SW 1271 (cell line): ENCODE data around the gene SLC25A38.
"Not testable (repeated sequence)": the region's sequence is repeated elsewhere in the genome, so short reads cannot be mapped to it uniquely, and the experiment has no call there.

Source experiments
- DNase-seq, 2 experiments: peaks; one replicate each; lab custom pipeline; 2025; lab: John Stamatoyannopoulos, UW

SLC25A38 gene, protein sequence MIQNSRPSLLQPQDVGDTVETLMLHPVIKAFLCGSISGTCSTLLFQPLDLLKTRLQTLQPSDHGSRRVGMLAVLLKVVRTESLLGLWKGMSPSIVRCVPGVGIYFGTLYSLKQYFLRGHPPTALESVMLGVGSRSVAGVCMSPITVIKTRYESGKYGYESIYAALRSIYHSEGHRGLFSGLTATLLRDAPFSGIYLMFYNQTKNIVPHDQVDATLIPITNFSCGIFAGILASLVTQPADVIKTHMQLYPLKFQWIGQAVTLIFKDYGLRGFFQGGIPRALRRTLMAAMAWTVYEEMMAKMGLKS

GRCh38 chr3:39383045-39383880 is at the start of gene SLC25A38:
Gene SLC25A38, plus strand, starts transcription at chr3:39383370. Its CDS starts 355 bp downstream, at chr3:39383725.
- no peak for DNase-seq

- DNase-seq: no peak
Measured at GRCh38 chr3:39333607-39334006, 49.6 kb upstream of the SLC25A38 start.

DNA sequence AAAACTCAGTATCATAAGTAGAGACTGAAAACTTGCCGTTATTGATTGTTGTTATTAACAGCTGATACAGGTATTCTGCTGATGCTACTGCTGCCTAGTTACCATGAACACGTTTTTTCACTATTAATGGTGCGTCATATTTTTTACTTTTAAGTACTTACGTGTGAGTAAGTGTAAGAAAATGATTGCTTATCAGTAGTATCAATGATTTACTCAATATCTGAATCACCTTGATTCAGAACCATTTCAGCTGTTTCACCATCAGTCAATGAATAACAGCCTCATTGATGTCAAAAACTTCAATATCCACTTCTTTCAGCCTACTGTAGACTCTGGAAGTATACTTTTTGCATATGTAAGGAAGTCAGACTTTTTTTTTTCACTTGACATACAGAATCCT is 49.0 kb upstream of the SLC25A38 start:
- no peak for DNase-seq

DNA sequence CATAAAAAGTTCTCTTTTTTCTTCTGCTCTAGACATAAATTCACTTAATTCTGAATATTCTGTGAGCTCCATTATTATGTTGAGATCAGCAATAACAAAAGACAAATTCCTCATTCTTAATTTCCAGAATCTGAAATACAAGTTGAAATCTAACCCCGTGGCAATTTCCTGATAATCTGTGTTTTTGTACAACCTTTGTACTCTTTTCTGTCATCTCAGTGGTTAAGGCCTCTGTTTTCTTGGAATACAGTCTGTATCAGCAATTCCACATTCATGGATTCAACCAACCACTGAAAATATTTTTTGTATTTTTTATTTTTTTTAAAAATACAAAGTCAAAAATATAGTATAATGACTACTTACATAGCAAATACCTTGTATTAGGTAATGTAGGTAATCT is 45.0 kb upstream of the SLC25A38 start:
- no peak for DNase-seq

- no peak for DNase-seq
Measured at GRCh38 chr3:39339086-39339485, 44.1 kb upstream of the SLC25A38 start.

DNA sequence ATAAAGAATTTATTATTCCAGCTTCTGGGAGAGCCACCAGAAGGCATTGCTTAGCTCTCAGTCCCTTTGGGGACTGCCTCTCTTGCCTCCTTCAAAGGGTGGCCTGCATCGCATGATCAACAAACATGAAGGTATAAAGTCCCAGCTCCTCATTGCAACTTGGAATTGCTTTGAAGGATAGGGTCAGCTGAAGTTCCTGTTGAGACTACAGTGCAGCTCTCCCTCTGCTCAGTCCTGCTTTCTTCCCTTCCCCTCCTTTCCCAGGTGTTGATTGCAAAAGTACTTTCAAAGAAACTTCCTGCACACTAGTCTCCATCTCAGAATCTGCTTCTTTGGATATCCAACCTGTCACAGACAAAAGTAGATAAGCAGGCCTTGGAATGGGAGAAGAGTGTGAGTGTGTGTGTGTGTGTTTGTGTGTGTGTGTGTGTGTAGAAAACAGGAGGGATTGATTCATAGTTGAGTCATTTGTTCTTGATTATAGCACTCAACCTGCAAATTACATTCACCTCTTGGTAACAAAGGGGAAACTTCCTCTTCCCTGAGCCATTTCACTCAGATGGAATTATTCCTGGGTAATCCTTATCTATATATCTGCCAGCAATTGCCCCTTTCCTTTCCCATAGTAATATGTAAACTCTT is 40.0 kb upstream of the SLC25A38 start:
- DNase-seq: no peak

- no peak for DNase-seq
Measured at GRCh38 chr3:39343760-39344159, 39.4 kb upstream of the SLC25A38 start.

GRCh38 chr3:39344746-39345344 is 38.3 kb upstream of the SLC25A38 start:
- DNase-seq: no peak

DNA sequence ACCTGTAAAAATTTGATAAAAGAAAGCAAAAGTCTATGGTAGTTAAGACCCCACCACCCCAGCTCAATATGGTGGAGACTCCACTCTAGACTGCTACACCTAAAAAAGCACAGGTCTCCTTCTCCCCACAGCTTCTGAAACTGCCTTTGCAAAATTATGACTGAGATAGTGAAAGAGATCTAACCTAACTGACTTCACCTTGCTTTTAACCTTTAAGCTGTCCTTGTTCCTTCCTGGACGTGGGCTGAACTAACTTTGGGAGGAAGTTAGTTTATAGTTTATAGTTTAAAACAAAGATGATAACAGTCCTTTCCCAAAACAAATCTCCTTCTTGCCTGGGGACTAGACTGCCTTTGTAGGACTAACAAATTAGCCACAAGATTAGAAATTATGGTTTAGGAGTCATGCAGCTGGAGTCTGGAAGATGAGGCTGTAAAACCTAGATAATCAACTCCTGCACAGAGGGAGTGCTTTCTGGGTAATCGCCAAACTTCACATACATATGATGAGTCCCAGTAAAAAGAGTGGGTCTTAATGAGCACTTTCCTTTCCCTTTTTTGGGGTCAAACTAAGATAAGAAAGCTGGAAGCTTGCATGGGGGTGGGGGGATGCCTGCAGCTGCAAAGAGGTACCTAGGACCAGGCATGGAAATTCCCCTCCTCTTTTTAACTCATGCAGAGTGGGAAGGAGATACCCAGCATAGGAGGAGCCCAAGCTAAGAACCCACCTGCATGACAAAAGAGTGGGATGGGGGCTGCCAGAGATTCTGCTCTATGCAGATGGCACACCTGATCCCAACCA is 36.2 kb upstream of the SLC25A38 start:
- no peak for DNase-seq

GRCh38 chr3:39347586-39347876 is 35.6 kb upstream of the SLC25A38 start:
- DNase-seq: no peak

GRCh38 chr3:39349080-39349479 is 34.1 kb upstream of the SLC25A38 start:
- no peak for DNase-seq

- DNase-seq: no peak
Measured at GRCh38 chr3:39350714-39351113, 32.5 kb upstream of the SLC25A38 start.

DNA sequence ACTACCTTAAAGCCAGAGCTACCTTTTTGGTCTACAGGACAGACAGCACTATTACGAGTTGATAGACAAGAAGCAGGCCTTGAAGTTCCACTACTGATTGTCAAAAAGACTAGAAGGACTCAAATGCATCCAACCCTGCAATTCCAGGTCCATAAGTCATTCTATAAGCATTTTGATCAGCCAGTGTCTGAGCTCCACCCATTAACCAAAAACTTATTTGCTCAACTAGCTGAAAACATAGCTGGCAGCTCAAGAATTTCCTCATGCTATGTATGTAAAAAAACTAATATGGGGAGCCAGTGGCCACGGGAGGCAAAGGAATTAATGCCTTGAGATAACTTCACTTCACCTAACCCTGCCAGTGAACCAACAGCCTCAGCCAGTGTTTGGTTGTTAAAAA is 32.0 kb upstream of the SLC25A38 start:
- DNase-seq: not testable (repeated sequence)

DNA sequence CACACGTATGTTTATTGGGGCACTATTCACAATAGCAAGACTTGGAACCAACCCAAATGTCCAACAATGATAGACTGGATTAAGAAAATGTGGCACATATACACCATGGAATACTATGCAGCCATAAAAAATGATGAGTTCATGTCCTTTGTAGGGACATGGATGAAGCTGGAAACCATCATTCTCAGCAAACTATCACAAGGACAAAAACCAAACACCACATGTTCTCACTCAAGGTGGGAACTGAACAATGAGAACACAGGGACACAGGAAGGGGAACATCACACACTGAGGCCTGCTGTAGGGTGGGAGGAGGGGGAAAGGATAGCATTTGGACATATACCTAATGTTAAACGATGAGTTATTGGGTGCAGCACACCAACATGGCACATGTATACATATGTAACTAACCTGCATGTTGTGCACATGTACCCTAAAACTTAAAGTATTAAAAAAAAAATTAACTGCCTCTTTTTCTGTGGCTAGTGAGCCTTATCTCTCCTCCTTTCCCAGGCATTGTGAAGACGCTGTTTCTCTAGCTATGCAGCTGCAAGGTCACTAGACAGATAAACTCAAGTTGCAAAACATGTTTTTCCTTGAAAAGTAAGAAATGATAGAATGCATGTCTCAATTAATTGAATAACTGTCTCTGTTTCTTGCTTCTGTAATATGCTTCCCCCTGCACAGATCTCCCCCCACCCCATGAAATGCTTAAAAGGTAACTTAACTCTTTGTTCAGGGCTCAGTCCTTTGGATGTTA is 29.8 kb upstream of the SLC25A38 start:
- not testable (repeated sequence) for DNase-seq

GRCh38 chr3:39358333-39358732 is 24.8 kb upstream of the SLC25A38 start:
- DNase-seq: no peak

DNA sequence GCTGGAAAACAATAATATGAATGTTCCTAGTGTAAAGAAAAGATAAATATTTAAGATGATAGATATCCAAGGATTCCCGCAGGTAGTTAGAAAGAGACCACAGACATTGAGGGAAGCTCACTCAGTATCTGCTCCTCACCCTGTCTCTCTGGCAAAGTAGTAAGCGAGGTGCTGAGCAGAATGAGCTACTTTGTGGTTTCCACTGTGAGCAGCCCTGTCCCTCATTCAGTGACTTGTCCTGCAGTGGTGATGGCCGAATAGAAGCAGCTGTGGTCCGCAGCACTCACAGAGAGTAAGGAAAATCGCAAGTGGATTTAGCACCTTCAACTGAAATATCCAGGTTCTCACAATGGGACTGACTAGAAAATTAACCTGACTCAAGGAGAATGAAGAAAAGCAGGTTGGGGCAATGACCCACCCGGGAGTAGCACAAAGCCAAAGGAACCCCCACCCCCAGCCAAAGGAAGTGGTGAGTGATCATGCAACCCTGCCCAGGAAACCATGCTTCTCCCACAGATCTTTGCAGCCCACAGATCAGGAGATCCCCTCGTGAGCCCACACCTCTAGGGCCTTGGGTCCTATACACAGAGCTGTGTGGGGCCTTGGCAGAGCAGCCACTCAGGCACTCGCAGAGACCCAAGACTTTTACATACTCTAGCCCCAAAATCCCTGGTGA is 21.8 kb upstream of the SLC25A38 start:
- DNase-seq: no peak

DNA sequence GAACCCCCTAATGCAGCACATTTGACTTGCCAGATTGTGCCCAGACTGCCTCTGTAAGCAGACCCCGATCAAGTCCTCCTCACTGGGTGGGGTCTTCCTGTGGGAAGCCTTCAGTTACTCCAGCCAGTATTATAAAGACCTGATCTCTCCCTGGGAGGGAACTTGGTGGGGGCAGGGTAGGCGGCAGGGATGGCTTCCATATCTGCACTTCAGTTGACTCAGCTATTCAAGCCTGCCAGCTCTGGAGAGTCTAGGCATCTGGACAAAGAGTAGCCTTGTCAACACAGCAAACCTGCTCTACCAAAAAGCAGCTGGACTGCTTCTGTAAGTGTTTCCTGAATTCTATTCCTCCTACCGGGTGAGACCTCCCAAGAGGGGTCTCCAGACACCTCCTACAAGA is 21.0 kb upstream of the SLC25A38 start:
- no peak for DNase-seq

DNA sequence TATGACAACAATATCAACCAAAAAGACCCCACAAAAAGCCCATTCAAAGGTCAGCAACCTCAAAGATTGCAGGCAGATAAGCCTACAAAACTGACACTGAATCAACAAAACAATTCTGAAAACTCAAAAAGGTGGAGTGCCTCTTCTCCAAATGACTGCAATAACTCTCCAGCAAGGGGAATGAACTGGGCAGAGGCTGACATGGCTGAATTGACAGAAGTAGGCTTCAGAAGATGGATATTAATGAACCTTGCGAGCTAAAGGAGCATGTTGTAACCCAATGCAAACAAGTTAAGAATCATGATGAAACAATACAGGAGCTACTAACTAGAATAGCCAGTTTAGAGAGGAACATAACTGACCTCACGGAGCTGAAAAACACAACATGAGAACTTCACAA is 20.4 kb upstream of the SLC25A38 start:
- no peak for DNase-seq

DNA sequence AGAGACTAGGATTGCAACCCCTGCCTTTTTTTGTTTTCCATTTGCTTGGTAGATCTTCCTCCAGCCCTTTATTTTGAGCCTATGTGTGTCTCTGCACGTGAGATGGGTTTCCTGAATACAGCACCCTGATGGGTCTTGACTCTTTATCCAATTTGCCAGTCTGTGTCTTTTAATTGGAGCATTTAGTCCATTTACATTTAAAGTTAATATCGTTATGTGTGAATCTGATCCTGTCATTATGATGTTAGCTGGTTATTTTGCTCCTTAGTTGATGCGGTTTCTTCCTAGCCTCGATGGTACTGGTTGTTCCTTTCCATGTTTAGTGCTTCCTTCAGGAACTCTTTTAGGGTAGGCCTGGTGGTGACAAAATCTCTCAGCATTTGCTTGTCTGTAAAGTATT is 12.7 kb upstream of the SLC25A38 start:
- not testable (repeated sequence) for DNase-seq

GRCh38 chr3:39372833-39373232 is 10.3 kb upstream of the SLC25A38 start:
- no peak for DNase-seq
